Measurements from ENCODE around the gene DRAP1.
A peak's percentile ranks its signal among the peaks of the same experiment; 100 is the strongest.

- TF ChIP-seq EZH2 (IDR thresholded peaks at IDR 0.05): no peak
- peak; percentile 77 for TF ChIP-seq POLR2AphosphoS5 (IDR thresholded peaks at IDR 0.05; ENCODE audit: borderline replicate concordance, low read depth, low read length)
- no peak for TF ChIP-seq FOXP2 (optimal IDR thresholded peaks at IDR 0.05; ENCODE audit: control extremely low read depth, extremely low read length, insufficient read depth)
These were observed 28.7 kb upstream of the DRAP1 start, which contains the start of gene CCDC85B for GRCh38 chr11:65890324-65891218.

All from SK-N-MC (cell line).